Duodenal mucosa (tissue), 2 donors: Measurements from ENCODE around the gene TCHHL1.

Experiments used
- H3K27ac ChIP-seq: one replicate; pipeline ENCODE4 v1.7.0; 2013; ENCODE audit warnings: low read depth, low read length
- H3K27me3 ChIP-seq, 2 donors: one replicate each; pipeline ENCODE4 v1.7.0; 2013; ENCODE audit warnings: low read length in 2 of 2, control low read depth in 1 of 2; ENCODE audit not compliant: insufficient read depth in 2 of 2, control insufficient read depth in 1 of 2
- H3K36me3 ChIP-seq, 2 donors: one replicate each; pipeline ENCODE4 v1.7.0; 2013; ENCODE audit warnings: low read length in 2 of 2, control low read depth in 1 of 2; ENCODE audit not compliant: insufficient read depth in 2 of 2, control insufficient read depth in 1 of 2
- H3K4me1 ChIP-seq, 2 donors: one replicate each; pipeline ENCODE4 v1.7.0; 2013; ENCODE audit warnings: low read length in 2 of 2, control low read depth in 1 of 2; ENCODE audit not compliant: insufficient read depth in 2 of 2, control insufficient read depth in 1 of 2
- H3K4me3 ChIP-seq, 2 donors: one replicate each; pipeline ENCODE4 v1.7.0; 2013; ENCODE audit warnings: low read length in 2 of 2, low read depth in 1 of 2
- H3K9ac ChIP-seq, 2 donors: one replicate each; pipeline ENCODE4 v1.7.0; 2013; ENCODE audit warnings: low read length in 2 of 2, low read depth in 1 of 2
- H3K9me3 ChIP-seq, 2 donors: one replicate each; pipeline ENCODE4 v1.7.0; 2013; ENCODE audit warnings: low read length in 2 of 2, control low read depth in 1 of 2; ENCODE audit not compliant: control insufficient read depth in 1 of 2

The TCHHL1 gene

DNA sequence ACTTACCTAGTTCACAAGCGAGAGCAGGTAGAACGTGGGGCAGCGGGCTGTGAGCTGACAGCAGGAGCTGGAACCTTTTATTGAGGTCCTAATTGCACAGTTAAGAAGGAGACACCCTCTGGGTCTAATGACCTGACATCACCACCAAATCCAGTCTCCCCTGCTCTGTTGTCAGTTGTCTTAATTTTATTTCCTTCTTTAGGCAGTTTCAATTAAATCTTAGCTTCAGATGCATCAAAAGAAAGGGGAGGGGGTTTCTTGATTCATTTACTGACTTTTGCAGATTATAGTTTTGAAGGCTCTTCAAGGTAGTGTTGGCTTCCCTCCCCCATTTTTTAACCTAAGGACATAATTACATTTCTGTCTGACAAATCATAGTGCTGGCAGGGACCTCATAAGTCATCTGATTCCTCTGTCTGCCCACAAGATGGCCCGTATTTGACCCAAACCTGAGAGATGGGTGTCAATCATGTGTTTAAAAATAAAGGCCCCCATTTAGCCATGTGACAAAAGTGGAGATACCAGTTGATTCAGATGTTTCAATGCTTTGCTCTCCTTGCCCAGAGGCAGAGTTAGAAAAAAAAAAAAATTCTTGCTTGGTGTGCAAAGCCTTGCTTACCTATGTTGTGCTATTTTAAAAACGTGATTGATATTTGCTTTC is at the start of gene TCHHL1:
Gene TCHHL1 (minus strand): TSS at position 51 of the 661 bp plus-strand sequence. CDS start 921 bp downstream, outside the sequence.
- H3K27me3 ChIP-seq = peaks cover 0 to 17% of the 10 kb centered on the region in 2 donors
- H3K27ac ChIP-seq = no peak within 1 kb of the TSS
- no peaks in the 10 kb centered on the region for H3K36me3 ChIP-seq
- no peak within 1 kb of the TSS for H3K9ac ChIP-seq
- no peaks in the 10 kb centered on the region for H3K9me3 ChIP-seq
- no peaks in the 10 kb centered on the region for H3K4me1 ChIP-seq
- H3K4me3 ChIP-seq = no peak within 1 kb of the TSS

DNA sequence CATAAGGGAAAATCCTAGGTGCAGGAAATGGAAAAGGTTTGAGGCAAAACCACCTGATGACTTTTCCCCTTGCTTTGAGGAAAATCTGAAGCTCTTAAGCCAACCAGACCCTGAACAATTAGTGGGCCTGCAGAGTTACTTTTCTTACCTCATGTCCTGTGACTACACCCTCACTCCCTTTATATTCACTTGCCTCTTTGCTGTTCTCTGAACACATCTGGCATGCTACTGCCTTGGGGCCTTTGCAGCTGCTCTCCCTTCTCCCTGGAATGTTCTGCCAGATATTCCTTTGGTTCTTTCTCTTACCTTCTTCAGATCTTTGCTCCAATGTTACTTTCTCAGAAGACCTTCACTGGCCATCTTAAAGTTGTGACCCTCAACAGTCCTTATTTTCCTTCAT is 48.4 kb upstream of the TCHHL1 start:
- Histone ChIP-seq H3K27me3 (peaks cover 5 to 11% of the 10 kb centered on the region in 2 donors), H3K27ac (no peak overlapping the region), H3K4me1 (no peaks in the 10 kb centered on the region), H3K36me3 (no peaks in the 10 kb centered on the region), H3K4me3 (no peak overlapping the region), H3K9ac (no peak overlapping the region), H3K9me3 (no peaks in the 10 kb centered on the region)

DNA sequence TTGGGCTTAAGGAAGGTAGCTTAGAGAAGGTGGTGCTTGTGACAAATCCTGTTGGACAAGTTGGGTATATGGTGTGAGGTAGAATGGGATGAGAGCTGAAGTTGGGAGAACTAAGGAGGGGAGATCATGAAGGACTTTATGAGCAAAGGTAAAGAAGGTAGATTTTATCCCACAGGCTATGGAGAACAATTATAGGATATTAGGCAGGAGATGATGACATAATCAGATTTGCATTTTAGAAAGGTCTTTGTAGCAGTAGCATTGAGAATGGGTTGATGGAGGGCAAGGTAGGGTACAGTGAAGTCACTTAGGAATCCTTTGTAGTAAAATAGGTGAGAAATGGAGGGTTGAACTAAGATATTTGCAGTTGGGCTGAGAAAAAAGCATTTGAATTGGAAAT is 41.3 kb upstream of the TCHHL1 start:
- Histone ChIP-seq H3K4me1 (no peaks in the 10 kb centered on the region), H3K27me3 (peaks cover 20 to 22% of the 10 kb centered on the region in 2 donors), H3K27ac (no peak overlapping the region), H3K36me3 (no peaks in the 10 kb centered on the region), H3K9ac (no peak overlapping the region), H3K4me3 (no peak overlapping the region), H3K9me3 (no peaks in the 10 kb centered on the region)

DNA sequence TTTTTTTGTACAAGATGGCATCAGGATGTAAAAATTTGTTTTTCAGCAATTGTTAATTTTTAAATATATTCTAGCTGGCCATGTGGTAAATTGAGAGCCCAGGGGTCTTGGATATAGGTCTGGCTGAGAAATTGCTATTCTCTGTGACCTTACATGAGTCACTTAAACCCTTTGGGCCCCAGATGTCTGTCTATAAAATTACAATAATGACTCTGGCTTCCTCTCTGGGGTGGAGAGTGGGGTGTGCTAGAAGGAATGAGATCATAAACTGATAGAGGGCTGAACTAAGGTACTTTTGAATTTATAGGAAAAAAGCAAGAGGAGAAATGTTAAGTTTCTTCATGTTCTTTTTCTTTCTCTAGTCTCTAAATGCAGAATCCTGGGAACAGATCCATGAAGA is 38.8 kb upstream of the TCHHL1 start:
- Histone ChIP-seq H3K27ac (no peak overlapping the region), H3K4me3 (no peak overlapping the region), H3K4me1 (no peaks in the 10 kb centered on the region), H3K27me3 (peaks cover 20 to 22% of the 10 kb centered on the region in 2 donors), H3K36me3 (no peaks in the 10 kb centered on the region), H3K9me3 (no peaks in the 10 kb centered on the region), H3K9ac (no peak overlapping the region)

DNA sequence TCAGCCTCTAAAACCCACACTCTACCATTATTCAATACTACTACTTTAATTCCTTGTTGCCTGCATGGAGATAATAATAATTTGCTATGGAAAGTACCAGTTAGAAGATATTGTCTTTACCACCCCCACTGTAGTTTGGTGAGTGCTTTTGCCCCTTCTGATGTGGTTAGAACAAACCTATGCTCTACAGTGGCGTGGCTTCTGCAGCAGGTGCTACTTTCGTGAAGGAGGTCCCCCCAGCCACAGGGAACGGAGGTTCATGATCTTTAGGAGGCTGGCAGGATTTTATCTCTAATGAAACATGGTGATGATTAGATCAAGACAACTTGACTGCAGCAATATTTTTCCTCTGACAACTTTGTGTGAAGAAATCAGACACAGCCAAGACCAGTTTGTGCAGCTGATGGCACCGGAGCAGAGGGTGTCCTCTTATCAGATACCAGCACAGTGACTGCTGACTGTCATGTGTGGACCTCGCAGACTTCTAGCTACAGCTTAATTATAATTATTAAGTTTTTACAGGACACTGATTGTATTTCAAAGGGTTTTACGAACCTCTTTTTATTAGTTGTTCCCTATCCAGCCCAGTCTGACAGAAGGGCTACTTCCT is 37.1 kb upstream of the TCHHL1 start:
- H3K36me3 ChIP-seq = no peaks in the 10 kb centered on the region
- H3K4me3 ChIP-seq = no peak overlapping the region
- no peaks in the 10 kb centered on the region for H3K9me3 ChIP-seq
- peaks cover 18 to 19% of the 10 kb centered on the region in 2 donors for H3K27me3 ChIP-seq
- H3K4me1 ChIP-seq = no peaks in the 10 kb centered on the region
- no peak overlapping the region for H3K9ac ChIP-seq
- no peak overlapping the region for H3K27ac ChIP-seq

DNA sequence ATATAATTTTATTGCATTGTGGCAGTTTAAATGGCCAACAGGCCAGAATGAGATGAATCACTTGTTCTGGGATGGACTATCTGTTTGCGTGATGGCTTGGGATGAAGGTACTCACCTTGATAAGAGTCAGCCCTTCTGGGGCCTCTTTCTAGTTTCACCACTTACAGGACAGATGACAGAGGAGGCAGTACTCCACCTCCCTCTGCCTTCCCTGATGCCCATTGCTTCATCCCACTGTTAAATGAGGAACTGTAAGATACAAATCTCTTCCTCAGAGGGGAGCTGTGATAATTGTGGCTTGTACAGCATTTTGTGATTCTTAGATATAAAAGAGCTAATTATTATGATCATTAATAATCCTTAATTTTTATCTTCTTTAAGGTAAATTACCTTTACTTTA is 30.1 kb upstream of the TCHHL1 start:
- H3K27me3 ChIP-seq = peaks cover 18 to 30% of the 10 kb centered on the region in 2 donors
- H3K27ac ChIP-seq = no peak overlapping the region
- no peaks in the 10 kb centered on the region for H3K36me3 ChIP-seq
- H3K9ac ChIP-seq = no peak overlapping the region
- no peak overlapping the region for H3K4me3 ChIP-seq
- H3K9me3 ChIP-seq = no peaks in the 10 kb centered on the region
- no peaks in the 10 kb centered on the region for H3K4me1 ChIP-seq

DNA sequence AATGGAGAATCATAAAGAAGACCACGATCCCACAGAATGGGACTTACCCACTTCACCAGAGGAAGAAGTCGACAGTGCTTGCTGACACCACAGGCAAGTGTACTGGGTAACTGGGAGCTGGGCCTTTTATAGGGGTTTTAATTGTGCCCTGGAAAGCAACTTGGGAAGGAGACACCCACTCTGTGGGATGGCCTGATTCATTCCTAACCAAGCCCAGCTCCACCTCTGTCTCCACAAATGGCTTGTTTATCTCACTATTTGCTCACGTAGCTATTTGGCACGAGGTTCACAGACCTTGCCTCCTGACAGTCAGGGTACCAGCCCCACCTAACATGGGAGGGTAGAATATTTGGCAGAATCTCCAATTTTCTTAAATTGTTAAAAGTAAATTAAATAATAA is 26.5 kb upstream of the TCHHL1 start, which contains the start of gene TCHH:
Gene TCHH (minus strand): TSS at position 101 of the 400 bp plus-strand sequence. CDS start 1,364 bp downstream, outside the sequence.
- Histone ChIP-seq H3K36me3 (no peaks in the 10 kb centered on the region), H3K27me3 (peaks cover 48 to 61% of the 10 kb centered on the region in 2 donors), H3K4me1 (peaks cover 21 to 27% of the 10 kb centered on the region in 2 donors), H3K4me3 (no peak within 1 kb of the TSS), H3K9ac (no peak within 1 kb of the TSS), H3K9me3 (no peaks in the 10 kb centered on the region), H3K27ac (no peak within 1 kb of the TSS)

DNA sequence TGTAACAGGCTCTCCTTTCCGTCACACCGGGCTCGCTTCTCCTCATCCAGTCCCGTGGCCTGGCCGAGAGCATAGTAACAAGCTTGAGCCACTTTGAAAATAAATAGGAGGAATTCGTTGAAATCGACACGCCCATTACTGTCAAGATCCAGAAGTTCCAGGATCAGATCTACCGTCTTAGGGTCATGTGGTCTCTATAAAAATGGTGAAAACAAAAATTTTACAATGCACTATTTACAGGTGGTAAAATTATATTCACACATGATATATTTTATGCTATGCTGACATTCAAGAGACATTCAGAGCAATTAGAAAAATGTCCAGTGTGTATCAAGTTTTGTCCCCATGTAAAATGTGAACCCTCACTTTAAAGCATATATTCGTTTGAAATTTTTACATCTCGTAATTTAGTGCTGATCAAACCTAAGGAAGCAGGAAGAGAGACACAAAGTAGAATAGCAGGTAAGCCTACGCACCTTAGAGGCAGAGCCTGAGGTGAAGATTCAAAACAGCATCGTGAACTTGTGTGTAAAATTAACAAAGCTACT is 24.1 kb upstream of the TCHHL1 start:
- Histone ChIP-seq H3K27me3 (peaks cover 65 to 81% of the 10 kb centered on the region in 2 donors), H3K27ac (no peak overlapping the region), H3K4me3 (peak overlapping the region; percentile 60 to 64), H3K4me1 (peaks cover 21 to 33% of the 10 kb centered on the region in 2 donors), H3K9me3 (peaks cover 7 to 8% of the 10 kb centered on the region in 2 donors), H3K36me3 (no peaks in the 10 kb centered on the region), H3K9ac (no peak overlapping the region)

DNA sequence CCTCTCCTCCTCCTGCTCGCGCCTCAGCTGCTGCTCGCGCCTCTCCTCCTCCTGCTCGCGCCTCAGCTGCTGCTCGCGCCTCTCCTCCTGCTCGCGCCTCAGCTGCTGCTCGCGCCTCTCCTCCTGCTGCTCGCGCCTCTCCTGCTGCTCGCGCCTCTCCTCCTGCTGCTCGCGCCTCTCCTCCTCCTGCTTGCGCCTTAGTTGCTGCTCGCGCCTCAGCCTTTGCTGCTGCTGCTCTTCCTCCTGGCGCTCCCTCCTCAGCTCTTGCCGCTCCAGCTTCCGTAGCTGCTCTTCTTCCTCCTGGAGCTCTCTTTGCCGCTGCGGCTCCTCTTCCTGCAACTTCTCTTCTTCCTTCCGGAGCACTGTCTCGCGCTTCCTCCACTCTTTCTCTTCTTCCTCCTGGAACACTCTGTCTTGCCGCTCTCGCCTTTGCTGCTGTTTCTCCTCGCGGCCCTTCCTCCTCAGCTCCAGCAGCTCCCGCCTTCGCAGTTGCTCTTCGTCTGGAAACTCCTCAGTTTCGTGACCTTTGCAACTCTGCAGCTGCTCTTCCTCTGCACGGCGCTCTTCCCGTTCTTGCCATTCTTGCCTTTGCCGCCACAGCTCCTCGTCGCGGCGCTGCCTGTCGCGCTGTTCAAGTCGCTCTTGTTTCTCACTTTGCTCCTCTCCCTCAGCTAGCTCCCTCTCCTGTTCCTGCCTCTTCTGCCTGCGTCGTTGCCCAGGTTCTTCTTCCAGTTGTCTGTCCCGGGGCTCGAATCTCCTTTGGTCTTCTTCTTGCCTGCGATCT is 23.4 kb upstream of the TCHHL1 start:
- Histone ChIP-seq H3K4me3 (peak overlapping the region; percentile 60 to 64), H3K9ac (no peak overlapping the region), H3K4me1 (peaks cover 21 to 33% of the 10 kb centered on the region in 2 donors), H3K36me3 (no peaks in the 10 kb centered on the region), H3K27me3 (peaks cover 72 to 85% of the 10 kb centered on the region in 2 donors), H3K27ac (no peak overlapping the region), H3K9me3 (peaks cover 12 to 14% of the 10 kb centered on the region in 2 donors)
